HG03159 (cell line): ENCODE data around the gene OR2A2.
A peak's percentile ranks its signal among the peaks of the same experiment; 100 is the strongest.
"Not testable (repeated sequence)": the region's sequence is repeated elsewhere in the genome, so short reads cannot be mapped to it uniquely, and the experiment has no call there.

Source experiments
- ATAC-seq: cut with Tn5 transposase; IDR thresholded peaks from one replicate; pipeline ENCODE4 v1.9.1; 2021; ENCODE audit warnings: mild to moderate bottlenecking, moderate library complexity; ENCODE audit not compliant: unreplicated experiment

OR2A2 gene, protein sequence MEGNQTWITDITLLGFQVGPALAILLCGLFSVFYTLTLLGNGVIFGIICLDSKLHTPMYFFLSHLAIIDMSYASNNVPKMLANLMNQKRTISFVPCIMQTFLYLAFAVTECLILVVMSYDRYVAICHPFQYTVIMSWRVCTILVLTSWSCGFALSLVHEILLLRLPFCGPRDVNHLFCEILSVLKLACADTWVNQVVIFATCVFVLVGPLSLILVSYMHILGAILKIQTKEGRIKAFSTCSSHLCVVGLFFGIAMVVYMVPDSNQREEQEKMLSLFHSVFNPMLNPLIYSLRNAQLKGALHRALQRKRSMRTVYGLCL

DNA sequence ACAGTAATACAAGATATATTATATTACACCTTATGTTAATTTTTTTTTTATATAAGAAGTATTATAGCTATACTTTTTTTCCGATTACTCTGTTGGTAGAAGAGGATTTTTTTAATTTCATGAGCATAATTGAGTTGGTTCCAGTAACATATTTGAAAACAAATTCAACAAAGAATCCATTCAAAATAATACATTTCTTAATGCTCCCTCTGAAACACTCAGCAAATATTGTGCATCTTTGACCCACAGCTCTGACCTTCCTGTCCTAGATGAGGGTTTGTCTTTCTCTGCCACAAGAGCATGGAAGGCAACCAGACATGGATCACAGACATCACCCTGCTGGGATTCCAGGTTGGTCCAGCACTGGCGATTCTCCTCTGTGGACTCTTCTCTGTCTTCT is at the start of gene OR2A2:
TSS of gene OR2A2 (plus strand) at position 301 of the 400 bp plus-strand sequence. CDS start at position 301, 0 bp downstream.
- ATAC-seq, result no peak

DNA sequence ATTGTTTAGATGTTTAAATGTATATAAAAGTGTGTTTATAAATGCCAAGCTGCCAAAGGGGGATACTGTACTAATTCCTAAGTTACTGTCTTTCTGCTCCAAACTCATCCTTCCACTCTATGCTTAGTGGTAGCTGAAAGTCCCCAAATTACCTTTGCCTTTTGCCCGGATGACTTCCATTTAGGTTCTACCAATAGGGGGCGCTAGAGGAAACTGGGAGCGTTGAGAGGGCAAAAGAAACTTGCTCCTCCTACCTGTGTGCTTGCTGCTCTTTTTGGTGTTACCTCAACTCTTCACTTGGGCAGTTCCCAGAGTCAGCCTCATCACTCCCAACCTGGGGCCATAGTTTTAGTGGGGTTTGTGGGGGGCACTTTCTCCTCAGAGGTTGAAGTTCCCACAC is 45.7 kb upstream of the OR2A2 start:
- no peak for ATAC-seq

DNA sequence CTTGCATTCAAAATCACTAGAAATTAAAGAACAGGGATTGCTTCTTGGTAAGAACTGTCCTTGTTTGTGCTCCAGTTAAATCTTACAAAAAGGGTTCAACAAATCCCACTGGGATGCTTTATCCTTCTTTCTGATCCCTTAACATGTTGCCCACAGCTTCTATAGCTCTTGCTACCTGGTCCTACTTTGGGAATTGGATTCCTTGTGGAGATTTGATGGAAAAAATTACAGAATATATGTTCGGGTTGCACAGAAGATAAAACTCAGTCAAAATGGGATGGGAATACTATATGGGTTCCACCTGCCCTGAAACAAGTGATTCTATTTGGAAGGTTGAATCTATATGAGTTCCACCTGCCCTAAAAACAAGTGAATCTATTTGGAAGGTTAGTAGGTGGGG is 39.9 kb upstream of the OR2A2 start, which contains the start of gene OR2A25:
TSS of gene OR2A25 (plus strand) at position 301 of the 400 bp plus-strand sequence. CDS start 4,409 bp downstream, outside the sequence.
- no peak for ATAC-seq

DNA sequence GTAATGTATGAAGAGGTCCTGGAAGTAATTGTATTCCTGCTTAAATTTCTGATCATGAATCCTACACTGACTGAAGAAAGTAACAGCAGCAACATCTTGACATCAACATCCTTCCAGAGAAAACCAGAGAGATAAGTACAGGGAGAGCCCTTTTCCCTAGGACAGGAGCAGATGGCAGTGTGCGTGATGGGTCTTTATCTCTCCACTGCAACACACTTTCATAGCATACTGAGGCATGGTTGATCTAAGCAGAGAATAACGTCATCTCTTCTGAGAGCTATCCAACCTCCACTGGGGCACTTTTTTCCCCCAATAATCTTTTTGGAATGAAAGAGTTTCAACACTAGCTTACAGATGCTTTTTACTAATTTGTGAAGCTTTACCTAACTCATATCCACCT is 39.4 kb upstream of the OR2A2 start:
- no peak for ATAC-seq

DNA sequence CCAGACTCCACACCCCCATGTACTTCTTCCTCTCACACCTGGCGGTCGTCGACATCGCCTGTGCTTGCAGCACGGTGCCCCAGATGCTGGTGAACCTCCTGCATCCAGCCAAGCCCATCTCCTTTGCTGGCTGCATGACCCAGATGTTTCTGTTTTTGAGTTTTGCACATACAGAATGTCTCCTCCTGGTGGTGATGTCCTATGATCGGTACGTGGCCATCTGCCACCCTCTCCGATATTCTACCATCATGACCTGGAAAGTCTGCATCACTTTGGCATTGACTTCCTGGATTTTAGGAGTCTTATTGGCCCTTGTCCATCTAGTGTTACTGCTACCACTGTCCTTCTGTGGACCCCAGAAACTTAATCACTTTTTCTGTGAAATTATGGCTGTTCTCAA is 35.0 kb upstream of the OR2A2 start:
- no peak for ATAC-seq

DNA sequence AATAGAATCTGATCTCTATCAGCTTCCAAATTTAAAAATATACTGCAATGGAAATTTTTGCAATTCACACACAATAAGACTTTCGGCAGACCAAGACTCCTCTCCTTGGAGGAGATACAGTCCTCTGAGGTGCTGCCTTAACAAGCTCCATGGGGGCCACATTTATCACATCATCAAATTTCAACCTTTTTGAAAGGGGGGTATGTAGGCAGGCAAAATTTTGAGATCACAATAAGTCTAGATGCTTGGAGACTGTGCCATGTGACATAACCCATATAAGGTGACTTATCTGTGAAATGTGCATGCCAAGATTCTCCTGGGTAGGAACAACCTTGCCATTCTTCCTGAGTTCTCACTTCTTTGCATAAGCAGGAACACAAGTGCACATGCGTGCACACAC is 23.4 kb upstream of the OR2A2 start, which contains the start of gene OR2A12:
TSS of gene OR2A12 (plus strand) at position 301 of the 400 bp plus-strand sequence. CDS start 8,830 bp downstream, outside the sequence.
- no peak for ATAC-seq

DNA sequence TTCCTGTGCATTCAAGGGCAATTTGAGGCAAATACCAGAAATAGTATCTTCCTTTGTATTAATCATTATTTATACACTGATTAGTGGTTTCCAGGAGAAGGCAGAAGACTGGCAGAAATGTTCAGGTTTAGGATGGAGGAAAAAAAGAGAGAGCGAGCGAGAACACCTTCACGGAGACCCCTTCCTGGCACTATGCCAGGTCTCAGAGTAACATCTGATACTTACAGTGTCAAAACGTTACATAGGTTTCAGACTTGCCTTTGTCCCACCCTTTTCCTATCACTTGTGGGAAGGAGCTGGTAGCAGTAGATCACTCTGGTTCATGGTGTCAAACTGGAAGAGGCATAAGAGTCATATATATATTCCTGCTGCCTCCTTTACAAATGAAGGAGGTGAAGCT is 22.7 kb upstream of the OR2A2 start:
- no peak for ATAC-seq

DNA sequence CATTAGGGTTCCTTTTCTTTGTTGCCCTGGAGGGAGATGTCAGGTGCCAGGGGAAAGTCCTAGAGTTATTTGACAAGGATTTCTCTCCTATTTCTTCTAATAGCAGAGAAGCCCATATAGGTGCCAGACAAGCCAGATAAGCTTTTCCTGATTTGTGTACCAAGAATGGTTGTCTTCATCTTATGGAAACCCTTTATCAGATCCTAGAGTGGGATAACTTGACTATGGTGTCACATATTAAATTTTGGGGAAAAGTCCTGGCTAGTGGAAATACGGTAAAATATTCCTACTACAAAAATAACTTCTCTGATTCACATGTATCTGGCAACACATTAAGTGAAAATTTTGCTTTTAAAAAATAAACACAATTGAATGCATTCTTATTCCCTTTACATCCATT is 22.2 kb upstream of the OR2A2 start:
- ATAC-seq, result no peak

DNA sequence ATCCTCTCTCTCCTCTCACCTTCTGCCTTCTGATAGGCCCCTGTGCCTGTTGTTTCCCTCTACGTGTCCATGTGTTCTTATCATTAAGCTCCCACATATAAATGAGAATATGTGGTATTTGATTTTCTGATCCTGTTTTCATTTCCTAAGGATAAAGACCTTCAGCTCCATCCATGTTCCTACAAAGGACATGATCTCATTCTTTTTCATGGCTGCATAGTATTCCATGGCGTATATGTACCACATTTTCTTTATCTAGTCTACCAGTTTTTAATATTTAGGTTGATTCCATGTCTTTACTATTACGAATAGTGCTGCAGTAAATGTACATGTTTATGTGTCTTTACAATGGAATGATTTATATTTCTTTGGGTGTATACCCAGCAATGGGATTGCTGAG is 18.7 kb upstream of the OR2A2 start:
- ATAC-seq, result no peak

DNA sequence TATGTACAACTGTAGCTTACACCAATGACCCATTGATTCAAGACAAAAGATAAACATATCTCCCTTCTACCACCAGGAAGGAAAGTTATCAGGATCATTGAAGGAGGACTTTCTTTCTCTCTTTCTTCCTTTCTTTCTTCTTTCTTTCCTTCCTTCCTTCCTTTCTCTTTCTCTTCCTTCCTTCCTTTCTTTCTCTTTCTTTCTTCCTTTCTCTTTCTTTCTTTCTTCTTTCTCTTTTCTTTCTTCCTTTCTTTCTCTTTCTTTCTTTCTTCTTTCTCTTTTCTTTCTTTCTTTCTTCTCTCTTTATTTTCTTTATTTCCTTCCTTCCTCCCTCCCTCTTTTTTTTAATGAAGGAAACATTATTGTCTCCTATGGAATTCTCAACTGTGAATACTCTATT is 10.6 kb upstream of the OR2A2 start:
- no peak for ATAC-seq

DNA sequence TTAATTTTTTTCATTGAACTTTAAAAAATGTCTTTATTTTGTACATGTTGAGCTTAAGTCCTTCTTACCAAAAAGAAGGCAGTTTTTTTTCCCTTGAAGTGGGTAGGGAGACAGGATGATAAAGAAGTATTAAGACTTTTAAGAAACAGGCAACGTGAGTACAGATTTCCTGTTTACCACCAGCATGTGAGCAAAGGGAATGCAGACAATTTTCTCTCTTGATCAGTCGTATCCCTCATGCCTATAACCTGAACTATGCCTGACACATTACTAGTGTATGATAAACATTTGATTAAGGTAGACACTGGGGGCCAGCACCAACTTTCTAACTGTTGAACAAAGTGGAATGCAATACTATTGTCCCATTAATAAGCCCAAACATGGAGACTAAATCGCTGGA is 8.8 kb upstream of the OR2A2 start:
- no peak for ATAC-seq

DNA sequence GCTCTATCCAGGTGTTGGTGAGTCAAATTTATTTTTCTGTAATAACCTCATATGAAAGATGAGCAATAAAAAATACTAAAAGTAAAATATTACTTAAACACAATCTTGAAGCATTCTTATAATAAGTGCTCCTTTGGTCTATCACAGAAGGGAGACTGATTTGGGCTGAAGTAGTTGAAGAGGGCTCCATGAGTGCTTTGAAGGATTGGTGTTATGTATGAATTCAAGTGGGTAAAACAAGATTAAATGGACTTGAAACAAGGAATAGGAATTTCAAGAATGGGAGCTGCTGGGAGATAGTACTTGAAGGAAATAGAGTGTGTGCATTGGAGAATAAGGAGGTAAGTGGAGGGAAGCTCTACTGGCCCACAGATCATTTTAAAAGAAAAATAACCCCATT is 7.3 kb upstream of the OR2A2 start:
- ATAC-seq, result no peak

DNA sequence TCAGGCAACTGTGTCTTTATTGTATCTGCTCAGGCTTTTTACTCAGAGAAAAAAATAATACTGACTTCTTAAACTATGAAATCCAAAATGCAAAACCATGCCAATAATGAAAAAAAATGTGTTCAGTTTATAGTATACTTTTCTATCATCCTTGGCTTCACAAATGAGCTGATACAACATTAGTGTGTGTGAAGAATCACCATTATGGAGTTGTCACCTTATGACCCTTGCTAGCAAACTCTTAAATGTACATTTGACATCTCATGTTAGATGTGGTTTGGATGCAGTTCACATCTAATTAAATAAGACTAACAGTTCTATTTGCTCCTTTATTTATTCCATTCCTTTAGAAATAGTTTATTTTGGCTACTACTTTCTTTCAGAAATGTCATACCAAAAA is 4.2 kb upstream of the OR2A2 start:
- no peak for ATAC-seq

DNA sequence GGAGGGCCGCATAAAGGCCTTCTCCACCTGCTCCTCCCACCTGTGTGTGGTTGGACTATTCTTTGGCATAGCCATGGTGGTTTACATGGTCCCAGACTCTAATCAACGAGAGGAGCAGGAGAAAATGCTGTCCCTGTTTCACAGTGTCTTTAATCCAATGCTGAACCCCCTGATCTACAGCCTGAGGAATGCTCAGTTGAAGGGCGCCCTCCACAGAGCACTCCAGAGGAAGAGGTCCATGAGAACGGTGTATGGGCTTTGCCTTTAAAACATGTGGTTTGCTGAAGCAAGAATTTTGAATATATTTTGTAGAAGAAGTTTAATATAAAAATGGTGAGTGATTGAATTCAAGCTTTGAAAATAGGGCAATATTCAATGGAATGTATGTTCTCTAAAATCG is 889 bp downstream of the OR2A2 start:
- no peak for ATAC-seq

DNA sequence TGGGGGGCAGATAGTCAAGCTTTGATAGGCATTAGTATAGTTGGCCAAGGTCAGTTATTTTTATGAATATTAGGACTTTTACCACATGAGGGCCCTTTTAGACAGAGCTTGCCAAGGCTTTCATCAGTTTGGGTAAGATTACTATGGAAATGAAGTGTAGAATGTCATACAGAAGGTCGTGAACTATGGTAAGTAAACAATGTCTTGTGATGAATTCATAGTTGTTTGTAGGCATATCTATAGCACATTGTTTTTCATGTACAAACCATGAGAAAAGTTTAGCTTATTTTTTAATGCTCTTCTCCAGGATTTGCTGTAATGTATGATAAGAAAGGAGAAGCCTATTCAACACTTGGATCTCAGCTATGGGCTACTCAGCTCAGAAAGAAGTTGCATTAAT is 4.3 kb downstream of the OR2A2 start:
- no peak for ATAC-seq

DNA sequence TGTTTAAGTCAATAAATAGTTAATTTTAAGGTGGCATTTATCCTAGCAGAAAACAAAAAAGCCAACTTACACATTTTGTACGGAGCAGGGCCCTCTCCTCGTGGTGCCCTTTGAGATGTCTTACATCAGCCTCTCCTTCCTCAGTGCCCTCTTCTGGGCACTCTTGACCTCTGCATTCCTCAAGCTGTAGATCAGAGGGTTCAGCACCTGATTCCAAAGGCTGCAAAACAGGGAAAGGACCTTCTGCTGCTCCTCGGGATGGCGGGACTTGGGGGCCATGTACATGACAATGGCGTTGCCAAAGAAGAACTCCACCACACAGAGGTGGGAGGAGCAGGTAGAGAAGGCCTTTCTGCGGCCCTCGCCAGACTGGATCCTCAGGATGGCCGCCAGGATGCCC is 9.0 kb downstream of the OR2A2 start:
- no peak for ATAC-seq

DNA sequence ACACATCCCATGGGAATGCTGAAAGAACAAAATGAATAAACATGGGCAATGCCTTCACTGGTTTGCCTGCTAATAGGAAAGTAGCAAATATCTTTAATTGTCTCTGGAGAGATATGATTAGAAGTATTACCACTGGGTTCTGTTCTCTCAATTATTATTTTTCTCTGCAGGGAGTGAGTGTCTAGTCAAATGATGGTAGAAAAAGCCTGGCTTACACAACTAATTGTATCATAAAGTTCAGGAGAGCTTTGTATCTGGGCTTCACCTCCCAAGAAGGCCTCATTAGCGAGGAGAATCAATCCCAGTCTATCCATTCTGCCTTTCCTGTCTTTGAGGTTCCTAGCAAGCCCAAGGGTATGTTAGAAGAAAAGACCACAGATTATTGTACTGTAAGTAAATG is 13.5 kb downstream of the OR2A2 start, which contains the start of gene OR2A14:
TSS of gene OR2A14 (plus strand) at position 301 of the 400 bp plus-strand sequence. CDS start 5,937 bp downstream, outside the sequence.
- no peak for ATAC-seq

DNA sequence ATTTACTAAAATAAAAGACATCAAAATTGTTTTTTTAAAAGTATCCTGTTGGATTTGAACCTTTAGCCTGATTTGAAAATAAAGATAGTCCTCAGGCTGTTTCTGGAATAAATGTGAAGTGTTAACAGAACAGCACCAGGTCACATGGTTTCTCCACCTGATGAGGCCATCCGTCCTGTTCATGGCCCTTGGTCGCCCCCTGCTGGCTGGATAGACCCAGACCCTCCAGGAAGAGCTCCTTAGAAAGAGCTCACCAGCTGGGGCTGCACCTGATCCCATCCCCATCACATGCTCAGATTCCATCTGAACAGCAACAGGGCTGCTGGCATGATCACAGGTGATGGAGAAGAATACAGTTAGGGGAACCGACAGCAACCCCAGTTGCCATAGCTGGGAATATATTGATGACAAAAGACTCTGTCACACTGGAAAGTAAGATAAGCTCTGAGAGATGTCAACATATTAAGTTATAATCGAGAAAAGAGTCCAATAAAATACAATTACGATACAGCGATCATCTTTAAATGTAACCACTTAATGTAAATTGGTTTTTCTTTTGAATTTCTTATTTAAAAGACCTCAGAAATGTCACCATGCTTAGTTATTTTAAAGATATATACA is 18.4 kb downstream of the OR2A2 start:
- ATAC-seq, result peak; percentile 100

DNA sequence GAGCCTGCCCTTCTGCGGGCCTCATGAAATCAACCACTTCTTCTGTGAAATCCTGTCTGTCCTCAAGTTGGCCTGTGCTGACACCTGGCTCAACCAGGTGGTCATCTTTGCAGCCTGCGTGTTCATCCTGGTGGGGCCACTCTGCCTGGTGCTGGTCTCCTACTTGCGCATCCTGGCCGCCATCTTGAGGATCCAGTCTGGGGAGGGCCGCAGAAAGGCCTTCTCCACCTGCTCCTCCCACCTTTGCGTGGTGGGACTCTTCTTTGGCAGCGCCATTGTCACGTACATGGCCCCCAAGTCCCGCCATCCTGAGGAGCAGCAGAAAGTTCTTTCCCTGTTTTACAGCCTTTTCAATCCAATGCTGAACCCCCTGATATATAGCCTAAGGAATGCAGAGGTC is 20.2 kb downstream of the OR2A2 start:
- not testable (repeated sequence) for ATAC-seq

DNA sequence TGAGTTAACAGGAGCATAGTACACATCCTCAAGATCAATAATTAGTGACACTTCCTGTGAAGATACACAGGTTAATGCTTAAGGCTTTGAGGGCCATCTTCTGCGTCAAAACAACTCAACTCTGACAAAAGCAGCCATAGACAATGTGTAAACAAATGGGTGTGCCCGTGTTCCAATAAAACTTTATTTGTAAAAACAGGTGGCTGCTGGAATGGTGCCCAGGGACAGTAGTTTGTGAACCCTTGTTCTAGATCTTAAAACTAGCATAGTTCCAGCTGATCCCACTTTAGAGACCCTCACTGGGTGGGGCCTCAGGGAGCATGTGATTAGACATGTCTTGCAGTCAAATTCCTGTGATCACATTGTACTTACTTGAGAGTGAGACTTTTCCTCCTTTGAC is 21.3 kb downstream of the OR2A2 start:
- ATAC-seq, result no peak

DNA sequence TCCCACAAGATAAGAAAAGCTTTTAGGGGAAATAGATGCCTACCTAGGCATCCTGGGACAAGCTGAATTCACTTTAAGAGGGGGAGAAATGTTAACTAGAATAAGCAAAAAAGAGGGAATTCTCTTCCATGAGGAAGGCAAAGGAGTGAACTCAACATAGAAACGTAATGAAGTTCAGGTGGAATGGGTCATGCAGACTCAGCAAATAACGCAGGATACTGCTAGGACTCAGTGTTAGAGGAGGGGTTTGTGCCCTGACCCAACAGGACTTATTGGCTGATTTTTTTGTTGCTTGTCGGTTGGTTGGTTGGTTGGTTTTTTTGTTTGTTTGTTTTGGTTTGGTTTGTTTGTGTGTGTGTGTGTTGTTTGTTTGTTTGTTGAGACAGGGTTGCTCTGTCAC is 22.9 kb downstream of the OR2A2 start:
- ATAC-seq, result no peak

DNA sequence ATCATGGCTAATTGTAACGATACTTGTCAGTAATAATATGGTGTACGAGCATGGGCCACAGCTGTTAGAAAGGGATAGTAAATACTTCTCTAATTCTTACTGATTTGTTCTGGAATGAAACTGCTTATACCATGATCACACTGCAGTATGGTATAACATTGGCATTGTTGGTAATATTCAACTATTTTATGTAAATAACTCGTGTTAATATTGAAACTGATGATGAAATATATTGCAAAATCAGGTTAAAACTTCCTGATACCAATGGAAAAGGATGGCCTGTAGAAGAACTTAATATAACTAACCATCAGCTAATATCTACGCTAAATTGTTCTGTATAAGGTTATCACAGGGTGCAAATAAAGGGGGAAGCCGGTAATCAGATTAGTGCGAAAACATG is 23.9 kb downstream of the OR2A2 start:
- ATAC-seq, result no peak
